ENCODE results near the gene PSTPIP1. TPM values are rescaled to one million over a fixed set of nuclear protein-coding genes. Genes with fewer than 3 reads are reported as not detected.

The PSTPIP1 gene
- total RNA-seq, 2 experiments from 2014 or later, result 1.5 to 27.4 TPM

DNA sequence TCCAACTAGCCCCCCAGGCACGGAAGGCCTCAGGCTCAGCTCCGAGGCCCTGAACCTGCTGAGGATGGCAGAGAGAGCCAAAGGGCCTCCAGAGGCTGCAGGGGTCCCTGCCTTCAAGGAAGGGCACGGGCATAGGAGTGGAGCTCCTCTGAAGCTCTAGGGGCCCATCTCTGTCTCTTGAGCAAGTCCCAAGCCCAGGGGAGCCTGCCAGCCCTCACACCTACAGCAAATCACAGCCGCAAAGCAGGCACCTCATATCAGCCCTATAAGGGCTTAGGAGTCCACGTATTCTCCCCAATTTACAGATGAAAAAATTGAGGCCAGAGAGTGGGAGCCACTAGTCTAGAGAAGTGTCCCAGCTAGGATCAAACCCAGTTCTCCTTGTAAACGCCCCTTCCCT is 14.2 kb downstream of the PSTPIP1 start:
- no peak overlapping the region for H2AFZ ChIP-seq (ENCODE audit: low read length)
- no peak overlapping the region for H3K4me3 ChIP-seq (ENCODE audit: low read depth, low read length, poor library complexity, severe bottlenecking)
- no peaks in the 10 kb centered on the region for H3K36me3 ChIP-seq (ENCODE audit: insufficient read depth, low read length)
- no peaks in the 10 kb centered on the region for H3K9me2 ChIP-seq (ENCODE audit: insufficient read depth, low read length)
- no peak overlapping the region for H3K27ac ChIP-seq (ENCODE audit: low read depth, low read length, poor library complexity, severe bottlenecking)
- H4K20me1 ChIP-seq (ENCODE audit: insufficient read depth, low read length), result no peaks in the 10 kb centered on the region
- BruUV-seq (replicated peaks), result no TSS peak
- H3K79me2 ChIP-seq (ENCODE audit: insufficient read depth, low read depth, low read length), result no peaks in the 10 kb centered on the region
- intact Hi-C loops (cut with micrococcal nuclease; ENCODE audit: unreplicated experiment), result loop anchor here (10.0 kb wide), 1 partner anchor 104 kb away; the partner anchor contains the start of gene SCAPER
- TF ChIP-seq, protein P1, sequence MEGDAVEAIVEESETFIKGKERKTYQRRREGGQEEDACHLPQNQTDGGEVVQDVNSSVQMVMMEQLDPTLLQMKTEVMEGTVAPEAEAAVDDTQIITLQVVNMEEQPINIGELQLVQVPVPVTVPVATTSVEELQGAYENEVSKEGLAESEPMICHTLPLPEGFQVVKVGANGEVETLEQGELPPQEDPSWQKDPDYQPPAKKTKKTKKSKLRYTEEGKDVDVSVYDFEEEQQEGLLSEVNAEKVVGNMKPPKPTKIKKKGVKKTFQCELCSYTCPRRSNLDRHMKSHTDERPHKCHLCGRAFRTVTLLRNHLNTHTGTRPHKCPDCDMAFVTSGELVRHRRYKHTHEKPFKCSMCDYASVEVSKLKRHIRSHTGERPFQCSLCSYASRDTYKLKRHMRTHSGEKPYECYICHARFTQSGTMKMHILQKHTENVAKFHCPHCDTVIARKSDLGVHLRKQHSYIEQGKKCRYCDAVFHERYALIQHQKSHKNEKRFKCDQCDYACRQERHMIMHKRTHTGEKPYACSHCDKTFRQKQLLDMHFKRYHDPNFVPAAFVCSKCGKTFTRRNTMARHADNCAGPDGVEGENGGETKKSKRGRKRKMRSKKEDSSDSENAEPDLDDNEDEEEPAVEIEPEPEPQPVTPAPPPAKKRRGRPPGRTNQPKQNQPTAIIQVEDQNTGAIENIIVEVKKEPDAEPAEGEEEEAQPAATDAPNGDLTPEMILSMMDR (conservative IDR thresholded peaks at IDR 0.05; ENCODE audit: low read length), result no peak
- no peak for TF ChIP-seq EZH2phosphoT487 (IDR thresholded peaks at IDR 0.05; ENCODE audit: borderline replicate concordance, low read depth, low read length)
- DNase-seq (ENCODE audit: low spot score), result no peak
- H3K4me2 ChIP-seq (ENCODE audit: low read length), result no peak overlapping the region
- POLR2A ChIA-PET, result no interaction called here
- CTCF ChIA-PET (ENCODE audit: unreplicated experiment), result no interaction called here
- no peaks in the 10 kb centered on the region for H3K9me3 ChIP-seq (ENCODE audit: low read length)
- peaks cover 4% of the 10 kb centered on the region for H3K4me1 ChIP-seq (ENCODE audit: insufficient read depth, low read length, poor library complexity, severe bottlenecking)

DNA sequence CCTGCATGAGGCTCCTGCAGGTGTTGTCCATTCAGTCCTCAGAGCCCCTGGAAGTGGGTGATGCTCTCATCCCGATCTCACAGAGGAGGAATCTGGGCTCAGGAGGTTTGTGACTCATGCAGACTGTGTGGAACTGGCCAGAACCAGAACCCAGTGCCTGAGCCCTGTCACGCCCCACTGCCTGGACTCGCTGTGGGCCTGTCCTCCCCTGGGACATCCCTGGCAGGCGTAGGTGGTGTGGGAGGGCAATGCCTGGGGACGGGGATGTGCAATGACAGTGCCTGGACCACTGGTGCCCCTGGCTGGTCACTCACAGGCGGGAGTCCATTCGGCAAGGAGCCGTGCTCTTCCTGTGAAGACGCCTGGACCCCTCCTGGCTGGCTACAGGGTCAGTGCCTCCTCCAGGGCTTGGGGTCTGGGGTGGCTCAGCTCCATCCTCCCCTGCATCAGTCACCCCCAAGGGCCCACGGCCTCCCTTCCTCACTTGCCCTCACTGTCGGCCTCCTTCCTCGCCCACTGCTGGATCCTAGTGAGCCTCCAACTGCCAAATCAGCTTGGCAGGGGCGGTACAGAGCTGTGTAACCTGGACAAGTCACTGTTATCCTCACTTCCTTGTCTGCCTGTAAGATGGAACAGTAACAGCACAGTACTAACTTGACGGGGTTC is 14.9 kb downstream of the PSTPIP1 start:
- intact Hi-C loops (cut with micrococcal nuclease; ENCODE audit: unreplicated experiment), result loop anchor here (10.0 kb wide), 1 partner anchor 105 kb away; the partner anchor contains the start of gene SCAPER
- POLR2A ChIA-PET, result no interaction called here
- H3K4me3 ChIP-seq (ENCODE audit: low read depth, low read length, poor library complexity, severe bottlenecking), result no peak overlapping the region
- no peak overlapping the region for H3K4me2 ChIP-seq (ENCODE audit: low read length)
- H3K27ac ChIP-seq (ENCODE audit: low read depth, low read length, poor library complexity, severe bottlenecking), result no peak overlapping the region
- no peaks in the 10 kb centered on the region for H3K36me3 ChIP-seq (ENCODE audit: insufficient read depth, low read length)
- CTCF ChIA-PET (ENCODE audit: unreplicated experiment), result no interaction called here
- no peaks in the 10 kb centered on the region for H4K20me1 ChIP-seq (ENCODE audit: insufficient read depth, low read length)
- no TSS peak for BruUV-seq (replicated peaks)
- H3K4me1 ChIP-seq (ENCODE audit: insufficient read depth, low read length, poor library complexity, severe bottlenecking), result no peaks in the 10 kb centered on the region
- H3K79me2 ChIP-seq (ENCODE audit: insufficient read depth, low read depth, low read length), result no peaks in the 10 kb centered on the region
- DNase-seq (ENCODE audit: low spot score), result no peak
- TF ChIP-seq, protein P1 (conservative IDR thresholded peaks at IDR 0.05; ENCODE audit: low read length), result no peak
- no peak for TF ChIP-seq EZH2phosphoT487 (IDR thresholded peaks at IDR 0.05; ENCODE audit: borderline replicate concordance, low read depth, low read length)
- H3K9me3 ChIP-seq (ENCODE audit: low read length), result no peaks in the 10 kb centered on the region
- no peak overlapping the region for H2AFZ ChIP-seq (ENCODE audit: low read length)
- no peaks in the 10 kb centered on the region for H3K9me2 ChIP-seq (ENCODE audit: insufficient read depth, low read length)

DNA sequence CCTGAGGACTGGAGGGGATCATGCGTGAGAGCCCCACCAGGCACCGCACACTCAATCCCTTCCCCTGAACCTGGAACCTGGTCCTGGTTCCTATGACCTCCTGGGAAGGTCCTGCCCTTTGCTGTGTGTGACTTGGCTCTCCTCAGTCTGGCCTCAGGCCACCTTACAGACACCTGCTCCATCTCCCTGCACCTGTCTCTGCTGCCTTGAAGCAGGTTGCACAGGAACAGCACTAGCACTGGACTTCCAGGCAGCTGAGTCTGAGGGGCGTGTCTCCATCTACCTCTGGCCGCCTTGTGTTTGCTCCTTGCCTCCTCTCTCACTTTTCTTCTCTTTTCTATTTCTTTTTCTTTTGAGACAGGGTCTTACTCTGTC is 15.4 kb downstream of the PSTPIP1 start:
- H2AFZ ChIP-seq (ENCODE audit: low read length), result no peak overlapping the region
- no peaks in the 10 kb centered on the region for H3K9me2 ChIP-seq (ENCODE audit: insufficient read depth, low read length)
- no peaks in the 10 kb centered on the region for H3K4me1 ChIP-seq (ENCODE audit: insufficient read depth, low read length, poor library complexity, severe bottlenecking)
- H3K27ac ChIP-seq (ENCODE audit: low read depth, low read length, poor library complexity, severe bottlenecking), result no peak overlapping the region
- no peaks in the 10 kb centered on the region for H4K20me1 ChIP-seq (ENCODE audit: insufficient read depth, low read length)
- no peak overlapping the region for H3K4me2 ChIP-seq (ENCODE audit: low read length)
- H3K79me2 ChIP-seq (ENCODE audit: insufficient read depth, low read depth, low read length), result no peaks in the 10 kb centered on the region
- intact Hi-C loops (cut with micrococcal nuclease; ENCODE audit: unreplicated experiment), result no loop called here
- CTCF ChIA-PET (ENCODE audit: unreplicated experiment), result no interaction called here
- H3K4me3 ChIP-seq (ENCODE audit: low read depth, low read length, poor library complexity, severe bottlenecking), result no peak overlapping the region
- DNase-seq (ENCODE audit: low spot score), result no peak
- POLR2A ChIA-PET, result no interaction called here
- no peaks in the 10 kb centered on the region for H3K9me3 ChIP-seq (ENCODE audit: low read length)
- BruUV-seq (replicated peaks), result no TSS peak
- TF ChIP-seq EZH2phosphoT487 (IDR thresholded peaks at IDR 0.05; ENCODE audit: borderline replicate concordance, low read depth, low read length), result no peak
- TF ChIP-seq, protein P1 (conservative IDR thresholded peaks at IDR 0.05; ENCODE audit: low read length), result no peak
- no peaks in the 10 kb centered on the region for H3K36me3 ChIP-seq (ENCODE audit: insufficient read depth, low read length)

Data from OCI-LY7 (cell line).